M059J (cell line): ENCODE data around the gene NKRF. TPM values are rescaled to one million over a fixed set of nuclear protein-coding genes. Genes with fewer than 3 reads are reported as not detected.
"Not testable (repeated sequence)": the region's sequence is repeated elsewhere in the genome, so short reads cannot be mapped to it uniquely, and the experiment has no call there.

Source experiments
- DNase-seq: peaks from one replicate; pipeline ENCODE4 v3.0.0-alpha.2; 2012; ENCODE audit warnings: low read depth
- total RNA-seq: library from RNA; depleted of rRNA; stranded (reverse); fragments of >200 nt; shearing (Covaris generic); gene quantifications from 2 replicates; pipeline ENCODE4 v1.2.3, GENCODE V29; 2014; rRNA removed

Gene NKRF
- 9.0 and 15.7 TPM in 2 replicates for total RNA-seq

DNA sequence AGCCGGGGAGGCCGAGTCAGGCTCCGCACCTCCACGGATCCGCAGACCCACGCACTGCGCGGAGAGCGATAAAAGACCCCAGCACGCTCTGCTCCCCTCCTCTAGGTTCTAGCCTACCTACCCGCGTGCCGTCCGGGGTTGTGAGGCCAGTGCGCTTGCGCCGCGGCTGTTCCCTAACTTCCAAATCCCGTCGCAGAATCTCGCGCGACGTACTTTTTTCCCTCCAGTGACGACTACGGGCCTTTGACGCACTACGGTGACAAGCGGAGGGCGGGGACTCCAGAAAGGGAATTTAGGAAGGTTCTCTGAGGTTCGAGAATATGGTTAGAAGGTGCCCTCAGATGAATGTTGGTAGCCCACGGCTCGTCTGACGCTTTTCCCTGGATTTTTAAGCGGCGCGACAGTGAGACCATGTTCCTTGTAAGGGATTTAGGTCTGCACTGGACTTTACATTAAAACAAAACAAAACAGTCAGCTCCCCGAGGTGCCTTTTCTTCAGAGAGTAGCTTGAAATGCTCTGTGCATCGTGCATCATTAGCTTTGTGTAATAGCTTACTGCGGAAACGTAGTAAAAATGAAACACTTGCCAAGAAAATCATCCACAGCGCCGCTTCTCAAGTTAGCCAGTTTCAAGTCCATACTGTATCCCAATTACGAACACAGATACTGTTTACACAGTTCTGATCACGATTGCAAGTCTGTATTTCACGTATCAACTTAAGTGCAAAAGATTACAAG, at the start of gene NKRF:
NKRF (minus strand) TSS at position 145 of the 738 bp plus-strand sequence.
- DNase-seq, result peak; percentile 97

DNA sequence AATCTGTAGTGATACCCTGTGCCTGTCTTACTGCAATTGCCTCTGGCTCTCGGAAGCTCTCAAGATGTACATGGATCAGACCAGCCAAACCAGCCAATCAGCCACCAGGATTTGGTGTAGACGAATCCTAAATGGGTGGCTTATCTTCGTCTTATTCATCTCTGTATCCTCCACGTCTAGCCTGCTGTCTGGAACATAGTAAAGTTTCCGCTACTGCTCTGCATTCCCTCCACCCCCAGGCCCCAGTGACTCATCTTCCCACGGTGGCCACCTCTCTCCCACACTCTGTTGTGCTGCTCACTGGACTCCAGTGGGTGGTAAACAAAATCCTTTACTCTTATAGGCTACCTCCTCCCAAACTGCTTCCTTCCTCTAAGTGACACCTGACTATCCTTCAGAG, 48.9 kb upstream of the NKRF start:
- peak; percentile 55 for DNase-seq

DNA sequence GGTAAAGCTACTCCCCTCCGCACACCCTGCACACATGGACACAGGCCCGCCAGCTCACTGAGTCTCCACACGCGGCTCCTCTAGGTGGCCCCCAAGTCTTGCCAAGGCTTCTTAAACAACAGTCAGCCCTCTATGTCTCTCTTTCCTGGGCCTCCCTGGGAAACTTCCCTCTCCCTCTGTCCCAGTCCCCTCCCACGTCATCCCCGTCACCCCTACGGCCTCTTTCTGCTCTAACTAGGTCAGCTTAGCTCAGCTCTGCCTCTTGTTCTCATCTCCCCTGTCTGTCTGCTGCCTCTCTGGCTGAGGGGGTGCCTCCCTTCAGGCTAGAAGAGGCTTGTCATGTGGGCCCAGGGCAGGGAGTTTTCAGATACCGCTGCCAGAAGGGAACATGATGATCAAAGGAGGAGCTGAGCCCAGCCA, 47.9 kb upstream of the NKRF start:
- DNase-seq, result no peak

DNA sequence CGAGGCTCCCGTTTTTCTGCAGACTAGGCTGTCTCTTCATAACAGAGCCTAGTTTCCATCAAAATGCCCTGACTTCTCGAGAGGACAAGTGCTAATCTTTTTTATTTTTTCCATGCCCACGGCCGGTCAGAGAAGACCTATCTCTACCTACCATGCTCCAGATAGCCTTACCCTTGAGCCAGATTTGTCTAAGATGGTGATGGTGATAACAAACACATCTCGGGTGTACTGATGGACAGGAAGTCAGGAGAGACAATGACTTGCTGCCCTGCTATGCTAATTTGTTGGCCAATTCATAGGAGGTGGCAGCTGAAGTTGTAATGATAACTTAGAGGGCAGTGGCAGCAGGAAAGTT, 42.2 kb upstream of the NKRF start:
- DNase-seq, result no peak

DNA sequence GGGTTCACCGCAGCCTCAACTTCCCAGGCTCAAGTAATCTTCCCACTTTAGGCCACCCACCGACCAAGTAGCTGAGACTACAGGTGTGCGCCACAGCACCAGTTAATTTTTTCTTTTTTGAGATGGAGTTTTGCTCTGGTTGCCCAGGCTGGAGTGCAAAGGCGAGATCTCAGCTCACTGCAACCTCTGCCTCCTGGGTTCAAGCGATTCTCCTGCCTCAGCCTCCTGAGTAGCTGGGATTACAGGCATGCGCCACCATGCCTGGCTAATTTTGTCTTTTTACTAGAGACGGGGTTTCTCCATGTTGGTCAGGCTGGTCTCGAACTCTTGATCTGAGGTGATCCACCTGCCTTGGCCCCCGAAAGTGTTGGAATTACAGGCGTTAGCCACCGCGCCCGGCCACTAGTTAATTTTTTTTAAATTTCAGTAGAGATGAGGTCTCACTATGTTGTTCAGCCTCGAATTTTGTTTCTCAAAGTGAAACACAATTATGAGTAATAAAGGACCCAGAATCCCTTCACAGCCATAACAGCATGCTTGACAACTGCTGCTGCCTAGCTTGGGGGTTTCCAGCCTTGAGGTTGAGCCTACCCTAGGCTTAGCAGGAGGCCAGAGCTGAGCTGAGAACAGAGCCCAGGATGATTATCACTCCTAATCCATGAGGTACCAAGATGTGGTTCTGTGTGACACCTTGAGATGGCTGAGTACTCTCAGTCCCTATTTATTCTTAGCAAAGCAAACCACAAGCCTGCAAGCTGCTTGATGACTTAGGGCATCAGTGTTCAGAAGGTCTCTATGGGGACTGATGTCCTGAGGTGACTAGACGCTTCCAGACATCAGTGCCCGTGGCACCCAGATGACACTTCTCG, 41.6 kb upstream of the NKRF start:
- DNase-seq, result no peak

DNA sequence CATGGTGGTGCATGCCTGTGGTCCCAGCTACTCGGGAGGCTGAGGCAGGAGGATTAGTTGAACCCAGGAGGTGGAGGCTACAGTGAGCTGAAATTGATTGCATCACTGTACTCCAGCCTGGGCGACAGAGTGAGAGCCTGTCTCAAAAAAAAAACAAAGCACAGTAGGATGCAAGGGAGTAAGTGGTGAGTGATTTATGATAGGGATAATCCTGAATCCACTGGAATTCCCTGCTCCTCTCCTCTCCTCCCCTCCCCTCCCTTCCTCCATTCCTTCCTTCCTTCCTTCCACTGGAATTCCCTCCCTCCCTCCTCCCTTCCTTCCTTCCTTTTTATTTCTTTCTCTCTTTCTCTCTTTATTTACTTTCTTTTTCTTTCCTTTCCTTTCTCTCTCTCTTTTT, 40.9 kb upstream of the NKRF start:
- no peak for DNase-seq

DNA sequence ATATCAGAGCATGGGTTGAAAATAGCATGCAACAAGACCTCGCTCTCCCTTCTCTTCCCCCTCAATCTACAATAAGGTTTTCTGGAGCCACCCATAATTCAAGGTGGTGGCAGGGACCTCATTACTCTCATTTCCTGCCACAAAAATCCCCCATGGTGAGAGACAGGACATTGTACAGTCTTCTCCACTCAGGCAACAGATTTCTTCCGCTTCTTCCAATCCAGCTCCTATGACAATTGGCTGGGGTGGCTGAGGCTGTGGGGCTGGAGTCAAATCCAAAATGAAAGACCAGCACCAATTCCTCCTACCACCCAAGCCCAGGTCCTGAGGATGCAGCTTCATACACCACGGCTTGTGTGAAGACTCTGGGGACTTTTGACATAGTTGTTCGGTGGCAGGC, 40.3 kb upstream of the NKRF start:
- DNase-seq, result no peak

DNA sequence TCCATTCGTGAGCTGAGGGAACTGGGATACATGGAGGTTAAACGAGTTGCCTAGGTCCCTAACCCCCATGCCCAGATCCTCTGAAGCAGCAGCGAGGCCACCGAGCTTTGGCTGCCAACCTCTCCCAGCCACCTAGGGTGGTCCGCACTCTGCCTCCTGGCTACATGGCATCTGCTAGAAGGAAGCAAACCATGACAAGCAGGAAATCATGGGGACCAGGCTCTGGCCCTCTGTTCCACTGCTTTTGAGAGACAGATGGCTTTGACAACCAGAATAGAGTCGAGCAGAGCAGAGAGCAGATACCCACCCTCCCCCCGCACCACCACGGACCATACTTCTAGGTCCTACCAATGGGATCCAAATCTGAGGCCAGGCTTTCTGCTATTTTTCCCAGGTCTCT, 37.5 kb upstream of the NKRF start:
- no peak for DNase-seq

DNA sequence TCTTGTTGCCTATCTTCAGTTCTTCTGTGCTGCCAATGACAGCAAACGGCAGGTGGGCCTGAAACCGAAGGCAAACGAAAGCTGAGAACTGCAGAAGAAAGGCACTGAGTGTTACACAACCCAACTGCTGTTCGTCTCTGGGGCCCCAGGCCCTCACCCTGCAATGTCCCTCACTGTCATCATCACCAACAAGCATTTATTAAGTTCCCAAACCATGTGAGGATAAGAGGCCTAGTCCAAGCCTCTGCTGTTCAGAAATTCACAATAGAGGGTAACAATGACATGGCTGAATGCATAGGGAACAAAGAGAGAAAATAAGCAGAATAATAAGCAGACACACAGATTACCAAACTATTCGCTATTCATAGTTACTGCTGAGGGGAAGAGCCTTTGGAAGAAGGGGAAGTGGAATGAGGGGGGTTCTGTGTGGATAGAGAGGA, 34.5 kb upstream of the NKRF start:
- no peak for DNase-seq

DNA sequence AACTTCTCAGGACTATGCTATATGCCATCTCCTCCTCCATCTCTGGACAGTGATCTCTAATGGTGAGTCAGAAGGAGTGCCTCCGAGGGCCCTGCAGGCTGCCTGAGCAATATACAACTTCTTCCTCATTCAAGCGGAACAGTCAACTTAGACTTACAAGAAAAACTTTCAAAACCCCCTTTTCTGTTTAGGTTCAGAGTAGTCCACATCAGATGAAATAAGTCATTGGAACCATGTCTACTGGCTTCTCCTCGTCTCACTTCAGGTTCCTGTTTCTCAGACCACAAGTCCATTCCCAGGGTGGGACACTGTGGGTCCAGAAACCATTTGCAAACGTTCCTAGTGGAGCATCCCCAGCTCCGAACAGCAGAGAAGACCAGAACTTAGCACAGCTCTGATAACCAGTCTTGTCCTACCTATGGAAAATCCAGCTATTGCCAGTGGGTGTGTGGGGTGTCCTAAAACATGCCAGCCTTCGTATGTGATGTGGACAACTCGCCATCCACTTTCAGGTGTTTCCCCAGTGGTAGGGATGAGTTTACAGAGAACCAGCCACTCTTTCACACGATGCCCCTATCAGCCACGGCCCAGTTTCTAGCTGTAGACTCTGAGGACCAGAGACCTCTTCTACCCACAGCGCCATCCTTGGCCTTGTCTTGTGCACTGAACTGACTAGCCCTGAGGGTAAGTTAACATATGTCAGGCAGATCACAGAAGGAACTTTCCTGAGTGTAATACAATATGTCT, 32.7 kb upstream of the NKRF start:
- peak; percentile 29 for DNase-seq

DNA sequence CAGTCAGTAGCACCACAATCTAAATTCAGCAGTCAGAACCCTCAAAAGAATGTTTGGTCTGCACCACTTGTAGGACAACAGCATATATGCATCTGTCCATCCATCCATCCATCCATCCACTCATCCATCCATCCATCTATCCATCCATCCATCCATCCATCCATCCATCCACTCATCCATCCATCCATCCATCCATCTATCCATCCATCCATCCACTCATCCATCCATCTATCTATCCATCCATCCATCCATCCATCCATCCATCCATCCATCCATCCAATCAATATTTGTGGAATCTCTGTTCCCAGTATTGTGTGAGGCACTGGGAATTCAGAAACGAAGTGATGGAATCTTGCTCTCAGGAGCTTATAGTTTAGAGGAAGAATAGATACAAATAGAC, 31.2 kb upstream of the NKRF start:
- DNase-seq, result not testable (repeated sequence)

DNA sequence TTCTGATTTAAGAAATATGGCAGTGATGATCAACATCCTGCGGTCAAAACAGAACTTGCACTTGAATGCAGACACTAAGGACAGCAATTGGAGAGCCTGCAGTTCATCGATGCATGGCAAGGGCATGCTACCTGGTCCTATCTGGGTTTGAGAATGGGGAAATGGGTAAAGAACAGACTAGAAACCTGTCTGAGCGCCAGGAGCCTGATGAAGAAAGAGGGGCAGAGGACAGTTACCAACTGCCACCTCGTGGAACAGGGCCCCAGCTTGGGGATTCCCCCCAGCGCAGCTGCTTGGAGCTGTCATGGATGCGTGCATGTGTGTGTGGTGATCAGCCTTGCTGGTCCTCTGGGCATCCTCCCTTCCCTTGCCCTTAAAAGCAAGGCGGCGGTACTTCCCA, 30.2 kb upstream of the NKRF start:
- no peak for DNase-seq

DNA sequence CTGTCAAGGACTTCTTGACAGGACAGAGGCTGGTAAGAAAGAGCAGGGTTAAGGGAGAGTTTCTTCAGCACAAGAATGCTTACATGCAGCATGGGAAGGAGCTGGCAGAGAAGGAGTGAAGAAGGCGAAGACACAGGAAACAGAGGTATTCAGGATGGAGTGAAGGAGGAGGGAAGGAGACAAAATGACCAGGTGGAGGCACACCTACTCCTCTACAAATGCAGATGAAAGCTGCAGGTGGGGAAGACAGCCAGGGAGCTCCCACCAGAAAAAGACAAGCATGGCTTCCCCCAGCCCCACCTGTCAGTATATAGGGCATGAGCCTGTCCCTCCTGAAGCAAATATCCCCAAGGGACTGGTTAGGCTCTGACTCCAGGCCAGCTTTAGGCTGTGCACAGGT, 29.6 kb upstream of the NKRF start:
- no peak for DNase-seq

DNA sequence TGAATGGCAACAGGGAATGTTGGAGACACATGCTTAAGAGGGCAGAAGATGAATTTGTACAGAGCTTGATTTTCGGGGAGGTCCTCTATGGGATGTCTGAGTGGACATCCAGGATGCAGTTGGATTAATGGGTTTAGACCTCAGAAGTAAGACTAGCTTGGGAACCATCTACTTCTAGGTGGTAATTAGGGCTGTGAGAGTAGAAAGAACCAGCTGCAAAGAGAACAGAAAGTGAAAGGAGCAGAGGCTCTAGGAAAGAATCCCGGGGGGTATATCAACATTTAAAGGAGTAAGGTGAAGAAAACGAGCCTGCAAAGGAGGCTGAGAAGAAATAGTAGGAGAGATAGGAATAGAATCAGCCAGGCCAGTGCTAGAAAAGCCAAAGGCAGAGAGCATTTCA, 29.0 kb upstream of the NKRF start:
- no peak for DNase-seq

DNA sequence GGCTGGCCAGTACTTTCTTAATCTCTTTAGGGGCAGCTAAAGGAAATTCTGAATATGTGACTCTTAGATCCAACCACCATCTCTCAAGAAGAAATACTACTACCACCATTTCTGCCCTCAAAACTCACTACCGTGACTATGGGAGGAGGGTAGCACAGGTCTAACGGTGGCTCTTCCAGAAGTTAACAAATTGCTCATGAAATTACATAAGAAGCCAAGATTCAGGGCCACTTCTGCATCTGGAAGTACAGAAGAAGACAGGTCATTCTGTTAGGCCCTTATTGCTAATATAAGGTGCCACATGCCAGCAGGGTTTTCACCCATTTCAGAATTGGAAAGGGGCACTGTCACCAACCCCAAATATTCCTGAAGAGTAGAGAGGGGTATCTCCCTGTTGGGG, 19.6 kb upstream of the NKRF start:
- DNase-seq, result no peak

DNA sequence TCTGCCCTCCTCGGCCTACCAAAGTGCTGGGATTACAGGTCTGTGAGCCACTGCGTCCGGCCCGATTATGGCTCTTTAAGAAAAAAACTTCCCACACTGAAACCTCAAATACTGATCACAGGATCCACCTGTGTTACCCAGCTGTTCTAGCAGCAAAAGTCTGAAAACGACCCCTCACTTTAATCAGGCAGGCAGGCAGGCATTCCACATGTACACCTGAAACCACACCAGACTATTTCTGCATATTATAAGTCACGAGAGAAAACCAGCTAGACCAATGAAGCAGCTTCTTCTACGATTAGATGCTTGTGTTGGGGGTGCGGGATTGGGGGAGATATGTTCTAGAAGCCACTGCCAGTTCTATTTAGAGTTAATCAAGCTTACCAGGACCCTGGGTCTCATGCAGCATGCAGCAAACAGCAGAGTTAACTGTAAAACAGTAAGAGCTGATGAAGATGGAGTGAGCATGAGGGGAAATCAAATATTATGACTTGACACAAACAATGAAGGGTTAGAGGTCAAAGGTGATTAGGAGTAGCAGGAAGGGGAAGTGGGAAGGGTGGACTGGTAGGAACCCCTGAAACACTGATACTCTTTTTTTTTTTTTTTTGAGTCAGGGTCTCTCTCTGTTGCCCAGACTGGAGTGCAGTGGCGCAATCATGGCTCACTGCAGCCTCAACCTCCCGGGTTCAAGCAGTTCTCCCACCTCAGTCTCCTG, 18.9 kb upstream of the NKRF start:
- DNase-seq, result no peak

DNA sequence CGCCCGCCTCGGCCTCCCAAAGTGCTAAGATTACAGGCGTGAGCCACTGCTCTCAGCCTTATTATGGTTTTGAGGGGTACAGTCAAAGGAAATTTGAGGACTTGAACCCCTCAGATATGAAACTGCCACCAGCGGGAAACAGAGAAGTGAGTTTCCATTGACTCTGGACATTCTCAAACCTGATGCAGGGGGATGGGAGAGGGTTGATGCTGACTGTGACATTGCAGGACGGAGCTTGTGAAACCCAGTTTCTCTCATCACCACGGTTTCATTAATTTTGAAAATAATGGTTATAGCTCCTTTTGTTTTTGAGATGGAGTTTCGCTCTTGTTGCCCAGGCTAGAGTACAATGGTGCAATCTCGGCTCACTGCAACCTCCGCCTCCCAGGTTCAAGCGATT, 18.2 kb upstream of the NKRF start:
- DNase-seq, result no peak

DNA sequence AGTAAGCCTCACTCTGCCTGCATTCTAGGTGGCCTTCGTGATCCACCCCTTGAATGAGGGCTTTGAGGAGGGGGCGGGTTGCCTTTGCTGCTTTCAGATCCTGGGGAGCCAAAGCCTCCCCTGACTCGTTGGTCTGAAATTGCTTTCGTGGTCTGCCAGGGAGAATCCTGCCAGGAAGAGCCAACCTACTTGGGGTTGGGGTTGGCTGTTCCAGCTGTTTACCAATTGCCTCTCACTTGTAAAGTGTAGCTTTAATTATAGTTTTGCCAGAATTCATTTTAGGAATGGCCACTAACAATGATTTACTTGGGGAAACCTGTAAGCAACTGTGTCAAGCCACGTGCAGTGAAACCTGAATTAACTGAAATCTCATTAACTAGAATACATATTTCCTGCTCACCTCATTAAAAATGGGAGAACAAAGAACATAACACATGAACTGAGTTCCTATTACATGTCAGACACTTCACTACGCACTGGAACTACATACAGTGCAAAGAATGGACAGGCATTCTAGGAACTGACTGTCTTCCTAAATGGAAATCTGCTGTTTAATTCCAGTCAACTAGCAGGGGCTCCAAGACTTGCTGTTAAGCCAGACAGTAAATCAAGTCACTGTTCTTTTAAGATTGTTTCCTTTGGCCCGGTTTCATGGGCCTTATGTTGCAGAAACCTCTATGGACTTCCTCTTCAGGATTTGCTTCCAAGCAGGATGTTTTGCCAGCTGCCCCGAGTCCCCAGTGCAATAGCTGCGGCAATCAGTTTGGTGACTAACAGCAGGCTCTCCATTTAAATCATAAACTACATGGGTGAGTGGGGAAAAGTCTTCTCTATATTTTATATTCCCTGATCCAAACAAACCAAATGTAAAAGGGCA, 16.4 kb upstream of the NKRF start:
- peak; percentile 51 for DNase-seq

DNA sequence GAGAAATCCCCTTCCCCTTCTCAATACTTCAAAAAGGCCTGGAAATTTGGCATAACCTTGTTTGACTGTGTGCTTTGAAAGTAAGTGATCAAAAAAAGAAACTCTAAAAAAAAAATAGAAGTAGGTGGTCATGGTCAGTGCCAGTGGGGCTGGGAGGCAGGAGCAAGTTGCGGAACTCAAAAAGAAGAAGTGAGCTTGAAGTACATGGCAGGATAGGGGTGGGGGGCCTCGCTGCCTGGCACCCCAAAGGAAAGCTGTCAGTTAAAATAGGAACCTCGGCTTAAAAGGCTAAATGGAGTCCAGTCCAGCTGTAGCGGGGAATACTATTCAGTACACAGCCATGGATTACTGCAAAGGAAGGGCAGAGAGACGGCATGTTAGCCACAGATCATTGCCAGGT, 12.2 kb upstream of the NKRF start:
- no peak for DNase-seq

DNA sequence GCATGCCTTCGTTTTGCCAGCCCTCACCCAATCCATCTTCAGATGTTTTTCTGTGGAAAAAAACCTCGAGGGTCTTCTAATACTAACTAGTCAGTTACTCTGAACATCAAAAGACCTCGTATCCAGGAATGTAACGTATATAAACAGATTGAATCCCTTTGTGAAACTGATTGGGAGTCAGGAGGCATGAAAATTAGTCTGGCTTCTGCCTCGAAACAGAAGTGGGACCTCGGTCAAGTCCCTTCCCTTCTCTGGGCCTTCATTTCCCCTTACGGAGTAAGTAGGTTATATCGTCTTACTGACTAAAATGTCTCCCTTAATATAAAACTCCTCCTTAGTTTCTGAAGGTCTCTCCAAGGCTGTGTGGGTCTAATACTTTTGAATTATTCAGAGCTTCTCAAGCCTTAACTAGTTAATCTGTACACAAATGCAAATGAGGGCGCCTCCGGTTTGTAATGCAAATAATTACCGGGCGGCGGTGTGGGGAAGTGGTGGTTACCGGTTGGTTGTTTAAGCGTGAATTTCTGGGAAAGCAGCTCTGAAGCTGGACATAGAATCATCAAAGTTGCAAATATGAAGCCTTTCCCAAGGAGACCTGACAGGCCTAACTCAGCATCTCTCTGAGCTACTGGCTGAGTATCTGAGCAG, 11.4 kb upstream of the NKRF start:
- no peak for DNase-seq
